Central memory CD8-positive, alpha-beta T cell (primary cell): ENCODE data around the gene LARP4.
"Not testable (repeated sequence)": the region's sequence is repeated elsewhere in the genome, so short reads cannot be mapped to it uniquely, and the experiment has no call there.

Experiments
- ATAC-seq: fragments of 150-1000 bp; cut with Tn5 transposase; replicated peaks from 2 replicates; pipeline ENCODE4 v1.10.0; 2022; ENCODE audit warnings: mild to moderate bottlenecking, moderate FRiP score, moderate number of reproducible peaks; ENCODE audit not compliant: poor library complexity, severe bottlenecking; ENCODE audit errors: extremely low read depth
- DNase-seq, 2 donors: peaks; one replicate each; pipeline ENCODE4 v3.0.0; 2021; ENCODE audit warnings: low spot score in 2 of 2
- H3K27ac Mint-ChIP-seq: one replicate; pipeline ENCODE4 v1.8.0; 2022; ENCODE audit warnings: low read depth, mild to moderate bottlenecking, moderate library complexity, mixed read lengths
- H3K27me3 Mint-ChIP-seq: one replicate; pipeline ENCODE4 v1.8.0; 2022; ENCODE audit warnings: mixed read lengths
- H3K36me3 Mint-ChIP-seq: one replicate; pipeline ENCODE4 v1.8.0; 2022; ENCODE audit warnings: mild to moderate bottlenecking, moderate library complexity, mixed read lengths; ENCODE audit not compliant: insufficient read depth
- H3K4me1 Mint-ChIP-seq: one replicate; pipeline ENCODE4 v1.8.0; 2022; ENCODE audit warnings: mixed read lengths
- H3K4me3 Mint-ChIP-seq: one replicate; pipeline ENCODE4 v1.8.0; 2022; ENCODE audit warnings: mild to moderate bottlenecking, moderate library complexity, mixed read lengths
- H3K9me3 Mint-ChIP-seq: one replicate; pipeline ENCODE4 v1.8.0; 2022; ENCODE audit warnings: mixed read lengths

The LARP4 gene

DNA sequence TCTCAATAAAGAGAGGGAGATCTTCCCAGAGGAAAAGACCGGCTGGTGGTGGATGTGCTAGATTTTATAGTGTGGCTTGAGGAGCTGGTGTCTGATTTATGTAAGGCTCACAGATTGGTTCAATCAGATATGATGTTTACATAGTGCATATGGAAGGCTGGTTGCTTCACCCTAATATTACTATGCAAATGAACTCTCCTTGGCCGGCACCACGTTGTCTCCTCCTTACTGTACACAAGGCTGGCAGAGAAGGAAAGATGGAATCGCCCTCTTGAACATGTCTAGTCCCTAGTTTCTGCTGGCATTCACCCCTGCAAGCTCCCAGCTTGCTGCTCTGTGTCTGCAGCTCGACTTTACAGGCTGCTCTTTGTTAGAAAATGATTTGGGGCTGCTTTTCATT is 13.2 kb upstream of the LARP4 start:
- no peaks in the 10 kb centered on the region for H3K27me3 Mint-ChIP-seq
- H3K4me3 Mint-ChIP-seq: no peak overlapping the region
- DNase-seq: no peak
- H3K4me1 Mint-ChIP-seq: no peaks in the 10 kb centered on the region
- no peak overlapping the region for H3K27ac Mint-ChIP-seq
- no peak for ATAC-seq
- H3K9me3 Mint-ChIP-seq: no peaks in the 10 kb centered on the region
- no peaks in the 10 kb centered on the region for H3K36me3 Mint-ChIP-seq

- no peaks in the 10 kb centered on the region for H3K36me3 Mint-ChIP-seq
- no peak overlapping the region for H3K4me3 Mint-ChIP-seq
- no peak overlapping the region for H3K27ac Mint-ChIP-seq
- H3K9me3 Mint-ChIP-seq: no peaks in the 10 kb centered on the region
- DNase-seq: no peak
- H3K4me1 Mint-ChIP-seq: no peaks in the 10 kb centered on the region
- H3K27me3 Mint-ChIP-seq: no peaks in the 10 kb centered on the region
- ATAC-seq: no peak
These were observed 12.7 kb upstream of the LARP4 start for GRCh38 chr12:50387972-50388478.

DNA sequence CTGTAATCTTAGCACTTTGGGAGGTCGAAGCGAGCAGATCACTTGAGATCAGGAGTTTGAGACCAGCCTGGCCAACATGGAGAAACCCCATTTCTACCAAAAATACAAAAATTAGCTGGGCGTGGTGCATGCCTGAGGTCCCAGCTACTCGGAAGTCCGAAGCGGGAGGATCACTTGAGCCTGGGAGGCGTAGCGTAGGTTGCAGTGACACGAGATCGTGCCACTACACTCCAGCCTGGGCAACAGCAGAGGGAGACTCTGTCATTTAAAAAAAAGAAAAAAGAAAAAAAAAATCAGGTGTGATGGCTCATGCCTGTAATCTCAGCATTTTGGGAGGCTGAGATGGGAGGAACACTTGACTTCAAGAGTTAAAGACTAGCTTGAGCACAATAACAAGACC is 11.9 kb upstream of the LARP4 start:
- H3K27me3 Mint-ChIP-seq, H3K4me3 Mint-ChIP-seq, ATAC-seq, DNase-seq, H3K27ac Mint-ChIP-seq, H3K36me3 Mint-ChIP-seq, H3K9me3 Mint-ChIP-seq, H3K4me1 Mint-ChIP-seq: not testable (repeated sequence)

DNA sequence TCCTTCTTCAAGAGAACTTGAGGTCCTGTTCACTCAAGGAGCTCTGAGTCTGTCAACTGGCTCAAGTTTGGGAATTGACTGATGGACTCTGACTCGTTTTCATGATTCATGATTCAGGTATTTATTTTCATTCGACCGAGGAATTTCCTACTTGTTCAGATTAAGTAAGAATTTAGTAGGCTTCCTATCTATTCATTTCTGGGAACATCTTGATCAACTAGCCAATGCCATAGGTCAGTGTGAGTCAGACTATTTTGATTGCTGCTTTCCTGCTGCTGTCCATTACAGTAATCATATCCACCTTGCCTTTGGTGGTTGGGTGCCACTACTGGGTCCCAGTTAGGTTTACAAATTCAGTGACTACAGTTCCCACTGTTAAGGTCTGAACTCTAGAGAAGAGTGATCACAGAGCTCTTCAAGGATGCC is 10.4 kb upstream of the LARP4 start:
- Mint-ChIP-seq H3K36me3 (no peaks in the 10 kb centered on the region), H3K9me3 (no peaks in the 10 kb centered on the region), H3K27ac (no peak overlapping the region), H3K27me3 (no peaks in the 10 kb centered on the region), H3K4me1 (no peaks in the 10 kb centered on the region), H3K4me3 (no peak overlapping the region)
- ATAC-seq (no peak), DNase-seq (no peak)

GRCh38 chr12:50394469-50395029 is 6.1 kb upstream of the LARP4 start:
- Mint-ChIP-seq H3K4me1 (no peaks in the 10 kb centered on the region), H3K4me3 (no peak overlapping the region), H3K9me3 (no peaks in the 10 kb centered on the region), H3K27me3 (peaks cover 21% of the 10 kb centered on the region), H3K27ac (no peak overlapping the region), H3K36me3 (peaks cover 3% of the 10 kb centered on the region)
- ATAC-seq (no peak), DNase-seq (no peak)

DNA sequence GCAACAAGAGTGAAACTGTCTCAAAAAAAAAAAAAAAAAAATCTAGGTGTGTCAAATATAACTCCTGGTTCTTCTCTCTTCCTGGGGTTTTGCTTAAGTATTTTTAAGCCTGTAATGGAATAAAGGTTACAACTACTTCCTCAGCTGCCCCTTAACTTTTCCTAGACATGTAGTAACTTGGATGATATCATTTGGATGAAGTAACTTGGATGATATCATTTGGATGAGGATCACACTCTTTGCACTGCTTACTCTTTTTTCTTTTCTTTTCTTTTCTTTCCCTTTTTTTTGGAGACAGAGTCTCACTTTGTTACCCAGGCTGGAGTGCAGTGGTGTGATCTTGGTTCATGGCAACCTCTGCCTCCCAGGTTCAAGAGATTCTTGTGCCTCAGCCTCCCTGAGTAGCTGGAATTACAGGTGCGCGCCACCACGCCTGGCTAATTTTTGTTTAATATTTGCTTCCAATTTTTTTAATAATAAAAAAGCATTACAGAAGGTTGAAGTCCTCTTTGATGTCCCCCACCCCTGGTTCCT is 3.5 kb upstream of the LARP4 start:
- Mint-ChIP-seq H3K4me1 (peaks cover 21% of the 10 kb centered on the region), H3K36me3 (peaks cover 7% of the 10 kb centered on the region), H3K27me3 (peaks cover 21% of the 10 kb centered on the region), H3K9me3 (no peaks in the 10 kb centered on the region), H3K4me3 (no peak overlapping the region), H3K27ac (no peak overlapping the region)
- no peak for DNase-seq
- ATAC-seq: no peak

- Mint-ChIP-seq H3K9me3 (no peaks in the 10 kb centered on the region), H3K27me3 (peaks cover 21% of the 10 kb centered on the region), H3K4me3 (no peak overlapping the region), H3K27ac (no peak overlapping the region), H3K36me3 (peaks cover 7% of the 10 kb centered on the region), H3K4me1 (peaks cover 30% of the 10 kb centered on the region)
- DNase-seq: no peak
- no peak for ATAC-seq
These were observed 1.8 kb upstream of the LARP4 start for GRCh38 chr12:50398931-50399330.

DNA sequence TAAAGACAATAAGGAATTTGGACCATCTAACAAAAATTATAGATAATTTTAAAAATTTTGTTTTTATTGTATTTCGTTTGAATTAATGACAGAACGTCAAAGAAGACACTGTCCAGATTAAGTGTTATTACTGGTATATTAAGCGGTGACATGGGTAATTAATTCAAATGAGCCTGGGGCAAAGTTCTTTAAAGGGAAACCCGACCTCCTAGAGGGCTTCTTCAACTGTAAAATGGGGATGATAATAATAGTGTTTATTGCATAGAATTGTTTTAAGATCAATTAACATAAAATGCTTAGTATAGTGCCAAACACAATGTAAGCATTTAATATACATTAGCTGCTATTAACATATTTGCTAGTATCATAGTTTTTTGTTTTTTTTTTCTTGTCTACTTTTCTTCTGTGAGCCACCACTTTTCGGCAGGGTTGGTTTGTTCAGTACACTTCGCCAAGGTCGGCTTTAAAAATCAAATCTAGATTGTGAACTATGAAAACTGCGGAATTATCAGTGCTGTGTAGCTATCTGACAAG is 514 bp upstream of the LARP4 start:
- peaks cover 30% of the 10 kb centered on the region for H3K4me1 Mint-ChIP-seq
- H3K9me3 Mint-ChIP-seq: no peaks in the 10 kb centered on the region
- peak overlapping the region; percentile 93 for H3K27ac Mint-ChIP-seq
- peaks cover 9% of the 10 kb centered on the region for H3K36me3 Mint-ChIP-seq
- DNase-seq (no peak), ATAC-seq (no peak)
- H3K4me3 Mint-ChIP-seq: peak overlapping the region; percentile 100
- peaks cover 21% of the 10 kb centered on the region for H3K27me3 Mint-ChIP-seq

- Mint-ChIP-seq H3K4me1 (peaks cover 30% of the 10 kb centered on the region), H3K4me3 (peak overlapping the region; percentile 100), H3K27ac (peak overlapping the region; percentile 93), H3K9me3 (no peaks in the 10 kb centered on the region), H3K36me3 (peaks cover 9% of the 10 kb centered on the region), H3K27me3 (peaks cover 15% of the 10 kb centered on the region)
- ATAC-seq (peak; percentile 1), DNase-seq (no peak)
These were observed 906 bp downstream of the LARP4 start for GRCh38 chr12:50401500-50402081.

- peaks cover 7% of the 10 kb centered on the region for H3K36me3 Mint-ChIP-seq
- DNase-seq (no peak), ATAC-seq (no peak)
- peaks cover 30% of the 10 kb centered on the region for H3K4me1 Mint-ChIP-seq
- peaks cover 7% of the 10 kb centered on the region for H3K27me3 Mint-ChIP-seq
- H3K9me3 Mint-ChIP-seq: no peaks in the 10 kb centered on the region
- no peak overlapping the region for H3K27ac Mint-ChIP-seq
- H3K4me3 Mint-ChIP-seq: peak overlapping the region; percentile 100
These were observed 1.7 kb downstream of the LARP4 start for GRCh38 chr12:50402264-50403000.

DNA sequence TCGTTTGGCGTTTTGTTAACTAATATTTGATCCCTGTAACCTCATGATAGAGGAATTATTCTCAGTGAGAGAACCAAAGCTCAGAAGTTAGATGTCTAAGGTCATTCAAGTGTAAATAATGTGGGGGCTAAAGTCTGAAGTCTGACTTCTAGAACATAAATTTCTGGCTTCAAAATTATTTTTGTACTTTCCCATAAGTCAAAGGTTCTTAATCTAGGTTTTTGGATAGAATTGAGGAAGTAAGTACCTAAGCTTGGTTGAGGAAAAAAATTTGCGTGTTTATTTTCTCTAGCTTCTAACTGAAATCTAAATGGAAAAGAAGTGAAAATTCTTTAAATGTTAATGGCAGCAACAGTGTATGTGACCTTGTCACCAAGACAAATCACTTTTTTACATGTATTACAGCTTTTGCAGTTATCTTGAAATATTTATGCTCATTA is 2.3 kb downstream of the LARP4 start:
- H3K27ac Mint-ChIP-seq: no peak overlapping the region
- ATAC-seq (no peak), DNase-seq (no peak)
- peak overlapping the region; percentile 100 for H3K4me3 Mint-ChIP-seq
- peaks cover under 1% of the 10 kb centered on the region for H3K27me3 Mint-ChIP-seq
- H3K9me3 Mint-ChIP-seq: no peaks in the 10 kb centered on the region
- H3K4me1 Mint-ChIP-seq: peaks cover 30% of the 10 kb centered on the region
- H3K36me3 Mint-ChIP-seq: peaks cover 7% of the 10 kb centered on the region

DNA sequence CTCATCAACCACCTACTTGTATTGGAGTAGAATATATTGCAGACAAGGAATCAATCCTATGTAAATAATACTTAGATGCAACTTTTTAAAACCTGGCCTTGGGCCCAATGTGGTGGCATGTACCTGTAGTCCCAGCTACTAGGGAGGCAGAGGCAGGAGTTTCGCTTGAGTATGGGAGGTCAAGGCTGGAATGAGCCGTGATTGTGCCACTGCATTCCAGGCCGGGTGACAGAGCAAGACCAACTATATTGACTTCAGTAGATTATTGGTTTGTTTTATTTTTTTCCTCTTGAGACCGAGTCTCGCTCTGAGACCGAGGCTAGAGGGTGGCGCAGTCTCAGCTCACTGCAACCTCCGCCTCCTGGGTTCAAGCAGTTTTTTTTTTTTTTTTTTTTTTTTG is 3.6 kb downstream of the LARP4 start:
- H3K27ac Mint-ChIP-seq: no peak overlapping the region
- ATAC-seq: no peak
- no peak overlapping the region for H3K4me3 Mint-ChIP-seq
- H3K9me3 Mint-ChIP-seq: no peaks in the 10 kb centered on the region
- no peaks in the 10 kb centered on the region for H3K27me3 Mint-ChIP-seq
- DNase-seq: no peak
- H3K4me1 Mint-ChIP-seq: peaks cover 30% of the 10 kb centered on the region
- H3K36me3 Mint-ChIP-seq: peaks cover 7% of the 10 kb centered on the region
